A673 (cell line): Measurements from ENCODE around the gene NBPF9. TPM values are rescaled to one million over a fixed set of nuclear protein-coding genes. Genes with fewer than 3 reads are reported as not detected.
"Not testable (repeated sequence)": the region's sequence is repeated elsewhere in the genome, so short reads cannot be mapped to it uniquely, and the experiment has no call there.

Source experiments
- BruUV-seq: library from RNA; stranded (reverse); fragments of 400-500 nt; replicated peaks from 2 replicates; lab custom pipeline; 2021; lab: Mats Ljungman, UMichigan
- CTCF ChIA-PET: fragments of 300-600 bp; sonication (Branson Sonifier 250); formaldehyde crosslinking; loops from one replicate; lab custom pipeline; 2022; ENCODE audit warnings: antibody characterized with exemption; lab: Charles Lee
- POLR2A ChIA-PET: fragments of 300-600 bp; sonication (Branson Sonifier 250); formaldehyde crosslinking; loops from one replicate; lab custom pipeline; 2022; ENCODE audit warnings: antibody characterized with exemption; ENCODE audit not compliant: low non-redundant PET; lab: Charles Lee
- DNase-seq: peaks from one replicate; pipeline ENCODE4 v3.0.0-alpha.2; 2015; ENCODE audit warnings: low spot score
- H3K27ac ChIP-seq: fragments of 200-600 bp; sonication (generic); 2 replicates; pipeline ENCODE4 v1.5.1; 2016; ENCODE audit warnings: mixed run types, low read depth, mild to moderate bottlenecking, mixed read lengths, antibody characterized with exemption, low read length; ENCODE audit not compliant: poor library complexity, severe bottlenecking
- H3K27me3 ChIP-seq: fragments of 200-600 bp; sonication (generic); replicated peaks from 2 replicates; pipeline ENCODE4 v1.6.1; 2017; ENCODE audit warnings: mixed run types, low read depth, mild to moderate bottlenecking, mixed read lengths, antibody characterized with exemption, low read length; ENCODE audit not compliant: insufficient read depth, poor library complexity
- H3K36me3 ChIP-seq: fragments of 200-600 bp; sonication (generic); 2 replicates; pipeline ENCODE4 v1.6.1; 2016; ENCODE audit warnings: mixed run types, mild to moderate bottlenecking, mixed read lengths, antibody characterized with exemption, low read length; ENCODE audit not compliant: insufficient read depth, poor library complexity, severe bottlenecking
- H3K4me1 ChIP-seq: fragments of 200-600 bp; sonication (generic); 2 replicates; pipeline ENCODE4 v1.6.1; 2017; ENCODE audit warnings: mixed run types, mild to moderate bottlenecking, mixed read lengths, antibody characterized with exemption, low read length; ENCODE audit not compliant: insufficient read depth, poor library complexity, severe bottlenecking
- H3K4me3 ChIP-seq: fragments of 200-600 bp; sonication (generic); 2 replicates; pipeline ENCODE4 v1.5.1; 2016; ENCODE audit warnings: low read depth, mixed run types, mild to moderate bottlenecking, mixed read lengths, low read length; ENCODE audit not compliant: poor library complexity, severe bottlenecking
- H3K9me3 ChIP-seq: fragments of 200-600 bp; sonication (generic); 2 replicates; pipeline ENCODE4 v1.6.1; 2016; ENCODE audit warnings: mixed run types, low read depth, mild to moderate bottlenecking, mixed read lengths, antibody characterized with exemption, low read length; ENCODE audit not compliant: poor library complexity, severe bottlenecking
- intact Hi-C: fragments of 100-400 bp; cut with micrococcal nuclease; formaldehyde crosslinking; loops from one replicate; pipeline ENCODE4 v1.10.0; 2022; ENCODE audit not compliant: unreplicated experiment
- total RNA-seq: library from RNA; stranded (reverse); gene quantifications from 2 replicates; pipeline ENCODE4 v1.2.3, GENCODE V29; 2021

NBPF9 gene
- total RNA-seq, 1 experiment from 2014 or later: 37.0 TPM

DNA sequence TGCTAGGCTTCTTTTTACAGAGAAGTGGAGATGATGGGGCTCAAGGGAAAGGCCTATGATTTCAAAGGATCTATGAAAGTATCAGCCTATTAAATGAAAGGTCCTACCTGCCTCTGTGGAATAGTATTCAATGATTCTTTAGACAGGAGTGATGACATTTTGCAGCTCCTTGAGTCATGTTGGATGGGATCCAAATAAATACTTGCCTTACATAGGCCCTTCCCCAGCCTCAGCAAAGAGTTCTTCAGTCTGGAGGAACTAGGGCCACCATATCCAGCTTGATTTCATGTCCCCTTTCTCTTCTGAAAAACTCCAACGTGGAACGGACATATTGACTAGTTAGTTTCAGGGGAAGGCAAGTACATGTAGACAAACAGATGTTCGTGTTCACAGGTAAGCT, 87.8 kb downstream of the NBPF9 start:
- H3K27me3 ChIP-seq, H3K36me3 ChIP-seq, H3K4me1 ChIP-seq, DNase-seq, CTCF ChIA-PET, H3K9me3 ChIP-seq, H3K4me3 ChIP-seq, POLR2A ChIA-PET, H3K27ac ChIP-seq, BruUV-seq, intact Hi-C loops: not testable (repeated sequence)

DNA sequence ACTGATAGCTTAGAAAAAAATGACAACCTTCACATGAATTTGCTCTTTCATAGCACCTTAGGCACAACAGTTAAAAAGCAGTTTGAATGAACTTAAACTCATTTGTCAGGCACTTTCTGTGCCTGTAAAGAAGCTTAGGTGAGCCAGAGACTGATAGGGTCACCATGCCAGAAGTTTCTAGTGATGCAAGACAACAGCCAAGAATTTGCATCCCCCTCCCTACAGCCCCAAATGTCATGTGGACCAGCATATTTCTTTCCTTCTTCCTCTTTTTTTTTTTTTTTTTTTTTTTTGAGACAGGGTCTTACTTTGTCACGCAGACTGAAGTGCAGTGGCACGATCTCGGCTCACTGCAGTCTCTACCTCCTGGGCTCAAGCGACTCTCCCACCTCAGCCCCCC, 89.8 kb downstream of the NBPF9 start:
- BruUV-seq, H3K27ac ChIP-seq, POLR2A ChIA-PET, H3K4me3 ChIP-seq, CTCF ChIA-PET, intact Hi-C loops, H3K36me3 ChIP-seq, H3K4me1 ChIP-seq, DNase-seq, H3K9me3 ChIP-seq, H3K27me3 ChIP-seq: not testable (repeated sequence)

DNA sequence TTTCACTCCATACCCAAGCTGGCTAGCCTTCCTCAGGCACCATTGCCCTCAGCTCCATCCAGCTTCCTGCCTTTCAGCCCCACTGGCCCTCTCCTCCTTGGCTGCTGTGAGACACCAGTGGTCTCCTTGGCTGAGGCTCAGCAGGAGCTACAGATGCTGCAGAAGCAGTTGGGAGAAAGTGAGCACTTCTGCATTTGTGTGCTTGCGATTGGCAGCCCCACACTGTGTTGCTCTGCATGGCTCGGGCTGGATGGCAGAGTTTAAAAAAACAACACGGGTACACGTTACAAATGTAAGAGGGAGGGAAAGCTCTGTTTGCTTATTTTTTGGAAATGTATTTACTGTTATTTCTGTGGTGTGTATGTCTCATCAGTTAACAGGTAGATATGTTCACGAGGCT, 90.8 kb downstream of the NBPF9 start:
- POLR2A ChIA-PET, CTCF ChIA-PET, H3K36me3 ChIP-seq, DNase-seq, H3K27ac ChIP-seq, H3K4me1 ChIP-seq, H3K9me3 ChIP-seq, H3K27me3 ChIP-seq, BruUV-seq, H3K4me3 ChIP-seq, intact Hi-C loops: not testable (repeated sequence)

DNA sequence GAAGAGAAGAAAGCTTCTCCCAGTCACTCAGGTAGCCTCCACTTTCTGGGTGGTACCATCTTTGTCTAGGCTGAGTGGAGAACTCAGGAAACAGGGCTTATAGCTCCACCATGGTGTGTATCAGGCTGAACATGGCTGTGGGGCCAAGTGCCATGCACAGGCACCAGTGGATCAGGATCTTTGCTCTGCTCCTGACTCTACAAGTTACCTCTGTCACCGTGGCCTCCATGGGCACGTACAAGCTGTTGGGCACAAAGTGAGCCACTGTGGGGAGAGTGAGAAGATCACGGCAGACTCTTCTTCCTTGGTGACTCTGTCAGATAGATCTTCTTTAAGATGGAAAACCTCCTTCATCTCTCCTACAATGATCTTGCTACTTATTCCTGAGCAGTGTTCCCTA, 93.6 kb downstream of the NBPF9 start:
- H3K4me3 ChIP-seq, H3K27ac ChIP-seq, H3K9me3 ChIP-seq, H3K27me3 ChIP-seq, H3K36me3 ChIP-seq, CTCF ChIA-PET, H3K4me1 ChIP-seq, POLR2A ChIA-PET, intact Hi-C loops, BruUV-seq, DNase-seq: not testable (repeated sequence)

DNA sequence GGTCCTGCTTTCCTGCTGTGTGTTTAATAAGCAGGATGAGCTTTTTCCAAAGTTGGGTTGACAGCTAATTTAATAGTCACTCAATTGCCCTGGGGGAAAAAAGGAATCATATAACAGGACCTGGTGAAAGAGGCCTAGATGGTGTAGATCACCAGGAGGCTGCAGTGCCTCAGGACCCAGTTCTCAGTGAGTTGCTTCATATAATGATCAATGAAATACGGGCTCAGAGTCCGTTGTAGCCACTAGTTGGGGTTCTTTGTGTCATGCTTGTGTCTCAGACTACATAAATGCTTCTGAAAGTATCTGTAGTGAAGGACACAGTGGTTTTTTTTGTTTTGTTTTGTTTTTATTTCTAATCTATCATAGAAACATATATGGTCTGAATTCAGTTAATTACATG, 94.6 kb downstream of the NBPF9 start:
- H3K9me3 ChIP-seq, DNase-seq, CTCF ChIA-PET, H3K27ac ChIP-seq, intact Hi-C loops, BruUV-seq, H3K36me3 ChIP-seq, H3K27me3 ChIP-seq, H3K4me1 ChIP-seq, POLR2A ChIA-PET, H3K4me3 ChIP-seq: not testable (repeated sequence)

DNA sequence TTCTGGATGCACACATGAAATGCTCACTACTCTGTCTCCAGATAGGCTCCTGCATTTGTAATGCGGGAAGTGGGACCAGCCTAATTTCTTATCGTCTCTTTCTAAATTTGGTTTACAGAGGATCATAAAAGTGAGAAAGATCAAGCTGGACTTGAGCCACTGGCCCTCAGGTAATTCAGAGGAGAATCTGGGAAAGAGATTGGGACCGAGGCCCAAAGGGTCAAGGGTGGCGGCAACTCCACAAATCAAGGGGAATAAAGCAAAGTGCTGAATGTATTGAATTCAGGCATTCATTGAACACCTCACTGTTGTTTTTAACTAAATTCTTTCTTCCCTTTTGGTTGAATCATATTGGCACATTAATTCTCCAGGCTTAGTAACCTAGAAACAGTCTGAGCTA, 95.0 kb downstream of the NBPF9 start:
- H3K27ac ChIP-seq, H3K9me3 ChIP-seq, CTCF ChIA-PET, intact Hi-C loops, DNase-seq, H3K36me3 ChIP-seq, H3K27me3 ChIP-seq, H3K4me3 ChIP-seq, H3K4me1 ChIP-seq, POLR2A ChIA-PET, BruUV-seq: not testable (repeated sequence)
